MCF 10A (cell line): Measurements from ENCODE around the gene KCNA5. TPM values are rescaled to one million over a fixed set of nuclear protein-coding genes. Genes with fewer than 3 reads are reported as not detected.
A peak's percentile ranks its signal among the peaks of the same experiment; 100 is the strongest.

Experiments used
- Bru-seq: library from RNA; stranded (reverse); fragments of 400-500 nt; gene quantifications from one replicate; lab custom pipeline; 2021; lab: Mats Ljungman, UMichigan
- BruChase-seq, 2 experiments: library from RNA; stranded (reverse); fragments of 400-500 nt; gene quantifications; one replicate each; lab custom pipeline; 2021; lab: Mats Ljungman, UMichigan
- BruUV-seq: library from RNA; stranded (reverse); fragments of 400-500 nt; replicated peaks from 2 replicates; lab custom pipeline; 2021; lab: Mats Ljungman, UMichigan
- CTCF ChIA-PET: fragments of 300-600 bp; sonication (Branson Sonifier 250); formaldehyde crosslinking; extraction: SDS; loops from one replicate; lab custom pipeline; 2021; ENCODE audit warnings: antibody characterized with exemption, inconsistent platforms; lab: Yijun Ruan, JAX
- POLR2A ChIA-PET: fragments of 300-600, 350-650 bp; sonication (Branson Sonifier 250); formaldehyde crosslinking; extraction: SDS; loops from one replicate; lab custom pipeline; 2020; ENCODE audit warnings: antibody characterized with exemption, inconsistent platforms; lab: Yijun Ruan, JAX
- DNase-seq: peaks from one replicate; pipeline ENCODE4 v3.0.0-alpha.2; 2018; ENCODE audit not compliant: unreplicated experiment
- H3K27ac Mint-ChIP-seq: one replicate; pipeline ENCODE4 v1.8.0; 2022; ENCODE audit warnings: mild to moderate bottlenecking, low read depth, mixed read lengths; ENCODE audit not compliant: unreplicated experiment
- H3K27me3 Mint-ChIP-seq: one replicate; pipeline ENCODE4 v1.8.0; 2022; ENCODE audit warnings: mixed read lengths; ENCODE audit not compliant: insufficient read depth, unreplicated experiment
- H3K36me3 Mint-ChIP-seq: one replicate; pipeline ENCODE4 v1.8.0; 2022; ENCODE audit warnings: mild to moderate bottlenecking, moderate library complexity, mixed read lengths; ENCODE audit not compliant: insufficient read depth, unreplicated experiment
- H3K4me1 Mint-ChIP-seq: one replicate; pipeline ENCODE4 v1.8.0; 2022; ENCODE audit warnings: mixed read lengths; ENCODE audit not compliant: insufficient read depth, unreplicated experiment
- H3K4me3 Mint-ChIP-seq: one replicate; pipeline ENCODE4 v1.8.0; 2022; ENCODE audit warnings: mild to moderate bottlenecking, moderate library complexity, mixed read lengths; ENCODE audit not compliant: unreplicated experiment
- H3K9me3 Mint-ChIP-seq: one replicate; pipeline ENCODE4 v1.8.0; 2022; ENCODE audit warnings: mixed read lengths; ENCODE audit not compliant: unreplicated experiment
- intact Hi-C: fragments of 100-400 bp; cut with micrococcal nuclease; formaldehyde crosslinking; loops from 2 replicates; pipeline ENCODE4 v1.14.1; 2022
- long read RNA-seq: library from polyadenylated mRNA; stranded (forward); transcript quantifications from one replicate; pipeline ENCODE4 v2.0.0, GENCODE V29; 2022
- total RNA-seq: library from RNA; stranded (reverse); gene quantifications from 2 replicates; pipeline ENCODE4 v1.2.3, GENCODE V29; 2022
- TF ChIP-seq, protein P1 (sequence below): fragments of 200-600 bp; IDR thresholded peaks from one replicate; pipeline ENCODE4 v1.8.0; 2022; ENCODE audit warnings: antibody characterized with exemption, mild to moderate bottlenecking; ENCODE audit not compliant: unreplicated experiment

The KCNA5 gene
- total RNA-seq (not detected in 2 replicates), Bru-seq, nascent RNA (not detected), BruChase-seq, experiment 1, labeled RNA remaining after a 6-hour chase (not detected), BruChase-seq, experiment 2, labeled RNA remaining after a 2-hour chase (not detected)
- long read RNA-seq: 0 reads

DNA sequence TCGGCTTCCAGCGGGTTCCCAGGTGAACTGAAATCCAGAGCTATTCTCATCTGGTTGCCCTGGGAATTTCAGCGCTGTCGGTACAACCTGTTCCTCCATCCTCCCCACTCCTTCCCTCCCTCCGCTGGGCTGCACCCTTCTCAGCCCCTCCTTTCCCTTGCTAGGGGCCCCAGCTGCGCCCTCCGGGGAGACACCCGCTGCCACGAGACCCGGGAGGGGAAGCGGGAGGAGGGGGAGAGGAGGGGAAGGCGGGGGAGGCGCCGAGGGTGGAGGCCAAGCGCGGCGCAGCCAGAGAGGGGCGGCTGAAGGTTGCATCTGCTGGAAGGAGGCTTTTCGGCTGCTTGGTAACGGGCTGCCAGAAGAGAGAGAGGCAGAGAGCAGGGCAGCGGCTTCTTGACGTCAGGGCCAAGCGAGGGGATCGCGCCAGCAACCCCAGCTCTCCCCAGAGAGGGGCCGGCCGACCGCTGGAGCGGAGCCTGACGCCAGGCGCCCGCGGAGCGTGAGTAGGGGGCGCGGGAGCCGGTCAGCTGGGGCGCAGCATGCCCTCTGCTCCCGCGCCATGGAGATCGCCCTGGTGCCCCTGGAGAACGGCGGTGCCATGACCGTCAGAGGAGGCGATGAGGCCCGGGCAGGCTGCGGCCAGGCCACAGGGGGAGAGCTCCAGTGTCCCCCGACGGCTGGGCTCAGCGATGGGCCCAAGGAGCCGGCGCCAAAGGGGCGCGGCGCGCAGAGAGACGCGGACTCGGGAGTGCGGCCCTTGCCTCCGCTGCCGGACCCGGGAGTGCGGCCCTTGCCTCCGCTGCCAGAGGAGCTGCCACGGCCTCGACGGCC is at the start of gene KCNA5:
Gene KCNA5, plus strand, starts transcription at position 291 of the 831 bp plus-strand sequence. Its CDS starts 269 bp downstream, at position 560.
- no peak within 1 kb of the TSS for H3K27ac Mint-ChIP-seq
- H3K36me3 Mint-ChIP-seq: peaks cover 5% of the 10 kb centered on the region
- H3K9me3 Mint-ChIP-seq: peaks cover 11% of the 10 kb centered on the region
- intact Hi-C loops: no loop called here
- ChIA-PET CTCF (no interaction called here), POLR2A (no interaction called here)
- TF ChIP-seq, protein P1, sequence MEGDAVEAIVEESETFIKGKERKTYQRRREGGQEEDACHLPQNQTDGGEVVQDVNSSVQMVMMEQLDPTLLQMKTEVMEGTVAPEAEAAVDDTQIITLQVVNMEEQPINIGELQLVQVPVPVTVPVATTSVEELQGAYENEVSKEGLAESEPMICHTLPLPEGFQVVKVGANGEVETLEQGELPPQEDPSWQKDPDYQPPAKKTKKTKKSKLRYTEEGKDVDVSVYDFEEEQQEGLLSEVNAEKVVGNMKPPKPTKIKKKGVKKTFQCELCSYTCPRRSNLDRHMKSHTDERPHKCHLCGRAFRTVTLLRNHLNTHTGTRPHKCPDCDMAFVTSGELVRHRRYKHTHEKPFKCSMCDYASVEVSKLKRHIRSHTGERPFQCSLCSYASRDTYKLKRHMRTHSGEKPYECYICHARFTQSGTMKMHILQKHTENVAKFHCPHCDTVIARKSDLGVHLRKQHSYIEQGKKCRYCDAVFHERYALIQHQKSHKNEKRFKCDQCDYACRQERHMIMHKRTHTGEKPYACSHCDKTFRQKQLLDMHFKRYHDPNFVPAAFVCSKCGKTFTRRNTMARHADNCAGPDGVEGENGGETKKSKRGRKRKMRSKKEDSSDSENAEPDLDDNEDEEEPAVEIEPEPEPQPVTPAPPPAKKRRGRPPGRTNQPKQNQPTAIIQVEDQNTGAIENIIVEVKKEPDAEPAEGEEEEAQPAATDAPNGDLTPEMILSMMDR: no peak
- BruUV-seq: no TSS peak
- H3K4me3 Mint-ChIP-seq: no peak within 1 kb of the TSS
- no peaks in the 10 kb centered on the region for H3K4me1 Mint-ChIP-seq
- DNase-seq: no peak
- H3K27me3 Mint-ChIP-seq: no peaks in the 10 kb centered on the region

DNA sequence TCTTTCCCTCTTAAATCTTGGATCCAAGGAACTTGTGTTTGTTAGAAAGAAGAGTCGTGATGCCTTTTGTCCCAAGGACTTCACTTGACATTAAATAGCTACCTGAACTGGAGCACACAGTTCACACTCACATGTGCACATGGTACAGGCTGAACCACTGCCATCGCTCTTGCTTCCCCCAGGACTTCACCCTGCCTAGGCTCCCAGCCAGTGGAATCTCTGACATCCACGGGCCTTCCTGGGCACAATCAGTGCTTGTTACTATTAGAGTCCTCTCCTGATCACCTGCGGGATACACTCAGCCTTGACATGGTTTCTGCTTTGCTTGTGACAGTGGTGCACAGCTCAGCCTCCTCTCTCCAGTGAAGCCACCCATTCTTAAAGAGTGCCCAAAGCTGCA is 49.1 kb upstream of the KCNA5 start:
- no peak for DNase-seq
- TF ChIP-seq, protein P1: no peak
- H3K4me3 Mint-ChIP-seq: no peak overlapping the region
- ChIA-PET POLR2A (no interaction called here), CTCF (interaction anchor here (0.7 to 6.7 kb wide), 8 partner anchors 26 to 146 kb away, joined by 3 to 90 read pairs (median 4); no protein-coding TSS in a partner anchor)
- no peaks in the 10 kb centered on the region for H3K36me3 Mint-ChIP-seq
- H3K27ac Mint-ChIP-seq: no peak overlapping the region
- peaks cover 14% of the 10 kb centered on the region for H3K27me3 Mint-ChIP-seq
- intact Hi-C loops: no loop called here
- peaks cover 11% of the 10 kb centered on the region for H3K9me3 Mint-ChIP-seq
- H3K4me1 Mint-ChIP-seq: peaks cover 7% of the 10 kb centered on the region
- BruUV-seq: no TSS peak

DNA sequence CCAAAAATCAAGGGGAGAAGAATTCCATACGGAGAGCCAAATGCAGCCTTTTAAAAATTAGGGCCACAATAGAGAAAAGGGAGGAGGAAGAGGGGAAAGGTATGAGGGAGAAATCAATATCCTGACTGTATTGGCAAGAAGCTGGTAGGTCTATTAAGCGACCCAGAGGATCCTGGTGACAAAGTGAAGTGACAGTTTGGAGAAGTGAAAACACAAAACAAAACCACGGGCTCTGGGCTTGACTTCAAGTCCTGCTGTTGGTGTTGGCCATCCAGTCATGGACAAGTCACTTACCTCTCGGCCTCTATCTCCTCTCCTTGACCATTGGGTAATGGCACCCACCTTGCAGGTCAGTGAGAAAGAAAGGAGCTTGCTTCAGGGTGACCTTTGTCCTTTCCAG is 47.0 kb upstream of the KCNA5 start:
- H3K27me3 Mint-ChIP-seq: peaks cover 14% of the 10 kb centered on the region
- H3K9me3 Mint-ChIP-seq: peaks cover 11% of the 10 kb centered on the region
- no peak overlapping the region for H3K4me3 Mint-ChIP-seq
- no peak for DNase-seq
- POLR2A ChIA-PET: no interaction called here
- no TSS peak for BruUV-seq
- no peak overlapping the region for H3K27ac Mint-ChIP-seq
- peaks cover 7% of the 10 kb centered on the region for H3K4me1 Mint-ChIP-seq
- no peaks in the 10 kb centered on the region for H3K36me3 Mint-ChIP-seq
- CTCF ChIA-PET: interaction anchor here (0.6 to 6.7 kb wide), 3 partner anchors 140 to 165 kb away, joined by 3 to 90 read pairs (median 14); no protein-coding TSS in a partner anchor
- TF ChIP-seq, protein P1: no peak
- intact Hi-C loops: no loop called here

DNA sequence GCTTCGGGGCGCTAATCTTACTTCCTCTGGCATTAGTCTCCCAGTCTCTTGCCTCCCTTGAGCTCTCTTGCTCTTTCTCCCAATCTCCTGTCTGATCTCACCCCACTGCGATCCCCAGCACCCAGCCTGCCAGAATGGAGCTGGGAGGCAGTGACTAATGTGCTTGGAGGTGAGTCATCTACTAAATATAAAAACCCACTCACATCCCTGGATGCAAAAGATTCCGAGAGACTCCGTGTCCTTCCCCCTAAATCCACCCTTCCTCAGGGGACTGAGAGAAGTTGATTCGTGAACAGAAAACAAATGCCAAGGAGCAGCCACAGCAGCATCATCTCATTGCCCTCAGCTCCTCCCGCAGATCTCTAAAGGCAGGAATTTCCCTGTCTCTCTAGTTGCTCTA is 45.7 kb upstream of the KCNA5 start:
- intact Hi-C loops: no loop called here
- TF ChIP-seq, protein P1: no peak
- no peak overlapping the region for H3K27ac Mint-ChIP-seq
- peaks cover 11% of the 10 kb centered on the region for H3K9me3 Mint-ChIP-seq
- H3K4me1 Mint-ChIP-seq: peaks cover 7% of the 10 kb centered on the region
- peak; percentile 60 for DNase-seq
- no TSS peak for BruUV-seq
- H3K36me3 Mint-ChIP-seq: no peaks in the 10 kb centered on the region
- H3K4me3 Mint-ChIP-seq: no peak overlapping the region
- CTCF ChIA-PET: interaction anchor here (0.6 to 6.7 kb wide), 2 partner anchors 59 to 141 kb away, joined by 3 to 90 read pairs; no protein-coding TSS in a partner anchor
- POLR2A ChIA-PET: no interaction called here
- peaks cover 14% of the 10 kb centered on the region for H3K27me3 Mint-ChIP-seq
